Esophagus squamous epithelium (tissue), 4 donors: ENCODE measurements around the gene SLC41A3. TPM values are rescaled to one million over a fixed set of nuclear protein-coding genes. Genes with fewer than 3 reads are reported as not detected.

Experiments
- small RNA-seq, 4 donors: library from RNA; depleted of rRNA; stranded (forward); fragments of <200 nt; gene quantifications; one replicate each; pipeline ENCODE3, GENCODE V24; 2016
- total RNA-seq, 4 donors: library from RNA; depleted of rRNA; stranded (reverse); fragments of >200 nt; gene quantifications; one replicate each; pipeline ENCODE4 v1.1.0, GENCODE V29; 2016

The SLC41A3 gene
- total RNA-seq, 4 donors from 2014 or later = 17.7 to 46.5 (median 20.4) TPM

Small RNA genes lying within 50 kb of the gene (small RNA-seq; reads per million reads assigned to genes)
- 0 reads per million in 4 donors for gene AC092903.1

Other genes with a start within 250 kb of the SLC41A3 start
- gene ROPN1B, start 114.9 kb downstream of the SLC41A3 start, total RNA-seq = not detected
- 10 to 100 TPM in 1 of 4 donors, 1 to 10 TPM in 3; 1.6 to 19.3 (median 4.4) TPM for gene ALDH1L1, start 96.5 kb upstream of the SLC41A3 start, total RNA-seq